ENCODE measurements around the gene KBTBD6.

KBTBD6 gene

GRCh38 chr13:41130356-41130755, 2.2 kb downstream of the KBTBD6 start:
- Histone ChIP-seq H3K4me1 (ENCODE audit: insufficient read depth, insufficient read length) (no peaks in the 10 kb centered on the region), H3K4me3 (ENCODE audit: insufficient read length, low read depth) (no peak overlapping the region), H3K27me3 (ENCODE audit: insufficient read depth, insufficient read length) (no peaks in the 10 kb centered on the region), H3K9ac (ENCODE audit: insufficient read length, low read depth) (no peak overlapping the region), H3K9me3 (ENCODE audit: insufficient read depth, low read length) (no peaks in the 10 kb centered on the region), H3K36me3 (ENCODE audit: insufficient read depth, insufficient read length, low read length) (peaks cover 21% of the 10 kb centered on the region)
- DNase-seq (ENCODE audit: low read depth, low spot score), result no peak
- TF ChIP-seq SUZ12 (IDR thresholded peaks at IDR 0.05; ENCODE audit: extremely low read depth, insufficient read depth, insufficient read length) (no peak), ZNF274 (IDR thresholded peaks at IDR 0.05; ENCODE audit: low read depth, low read length) (no peak), YY1 (IDR thresholded peaks at IDR 0.05; ENCODE audit: insufficient read depth, insufficient read length) (no peak)

DNA sequence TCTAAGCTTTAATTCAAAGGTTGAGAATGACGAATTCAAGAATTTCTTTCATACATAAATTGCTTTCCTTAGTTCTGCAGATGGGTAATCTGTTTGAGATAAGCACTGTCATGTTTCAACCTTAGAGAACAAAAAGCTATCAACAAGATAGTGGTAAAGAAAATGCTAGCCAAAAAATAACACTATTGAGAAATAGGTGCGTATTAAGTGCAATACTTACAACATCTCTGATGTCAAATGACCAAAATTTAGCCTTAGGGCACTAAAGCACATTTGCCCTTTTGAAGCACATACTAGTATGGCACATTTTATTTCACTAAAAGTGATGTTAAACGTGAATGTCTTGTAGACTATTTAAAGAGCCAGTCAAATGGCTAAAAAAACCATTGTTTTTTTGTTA, 4.9 kb downstream of the KBTBD6 start:
- no peaks in the 10 kb centered on the region for H3K27me3 ChIP-seq (ENCODE audit: insufficient read depth, insufficient read length)
- no peaks in the 10 kb centered on the region for H3K4me1 ChIP-seq (ENCODE audit: insufficient read depth, insufficient read length)
- H3K9me3 ChIP-seq (ENCODE audit: insufficient read depth, low read length), result no peaks in the 10 kb centered on the region
- TF ChIP-seq SUZ12 (IDR thresholded peaks at IDR 0.05; ENCODE audit: extremely low read depth, insufficient read depth, insufficient read length), result no peak
- TF ChIP-seq ZNF274 (IDR thresholded peaks at IDR 0.05; ENCODE audit: low read depth, low read length), result no peak
- no peak for TF ChIP-seq YY1 (IDR thresholded peaks at IDR 0.05; ENCODE audit: insufficient read depth, insufficient read length)
- DNase-seq (ENCODE audit: low read depth, low spot score), result no peak
- no peak overlapping the region for H3K9ac ChIP-seq (ENCODE audit: insufficient read length, low read depth)
- peaks cover 21% of the 10 kb centered on the region for H3K36me3 ChIP-seq (ENCODE audit: insufficient read depth, insufficient read length, low read length)
- H3K4me3 ChIP-seq (ENCODE audit: insufficient read length, low read depth), result no peak overlapping the region

- TF ChIP-seq YY1 (IDR thresholded peaks at IDR 0.05; ENCODE audit: insufficient read depth, insufficient read length) (no peak), ZNF274 (IDR thresholded peaks at IDR 0.05; ENCODE audit: low read depth, low read length) (no peak), SUZ12 (IDR thresholded peaks at IDR 0.05; ENCODE audit: extremely low read depth, insufficient read depth, insufficient read length) (no peak)
- Histone ChIP-seq H3K4me1 (ENCODE audit: insufficient read depth, insufficient read length) (no peaks in the 10 kb centered on the region), H3K4me3 (ENCODE audit: insufficient read length, low read depth) (no peak overlapping the region), H3K36me3 (ENCODE audit: insufficient read depth, insufficient read length, low read length) (peaks cover 3% of the 10 kb centered on the region), H3K9ac (ENCODE audit: insufficient read length, low read depth) (no peak overlapping the region), H3K27me3 (ENCODE audit: insufficient read depth, insufficient read length) (no peaks in the 10 kb centered on the region), H3K9me3 (ENCODE audit: insufficient read depth, low read length) (no peaks in the 10 kb centered on the region)
- no peak for DNase-seq (ENCODE audit: low read depth, low spot score)
These were observed 9.8 kb downstream of the KBTBD6 start for GRCh38 chr13:41122838-41123237.

- TF ChIP-seq SUZ12 (IDR thresholded peaks at IDR 0.05; ENCODE audit: extremely low read depth, insufficient read depth, insufficient read length) (no peak), YY1 (IDR thresholded peaks at IDR 0.05; ENCODE audit: insufficient read depth, insufficient read length) (no peak), ZNF274 (IDR thresholded peaks at IDR 0.05; ENCODE audit: low read depth, low read length) (no peak)
- H3K27me3 ChIP-seq (ENCODE audit: insufficient read depth, insufficient read length), result no peaks in the 10 kb centered on the region
These were observed 14.7 kb downstream of the KBTBD6 start for GRCh38 chr13:41117869-41118268.

GRCh38 chr13:41111454-41111853, 21.1 kb downstream of the KBTBD6 start:
- H3K36me3 ChIP-seq (ENCODE audit: insufficient read depth, insufficient read length, low read length), result no peaks in the 10 kb centered on the region
- TF ChIP-seq YY1 (IDR thresholded peaks at IDR 0.05; ENCODE audit: insufficient read depth, insufficient read length), result no peak
- no peaks in the 10 kb centered on the region; the same call in 1 of the 2 replicates for H3K9me3 ChIP-seq (ENCODE audit: insufficient read depth, low read length)
- no peak overlapping the region for H3K9ac ChIP-seq (ENCODE audit: insufficient read length, low read depth)
- DNase-seq (ENCODE audit: low read depth, low spot score), result no peak
- H3K27me3 ChIP-seq (ENCODE audit: insufficient read depth, insufficient read length), result no peaks in the 10 kb centered on the region
- H3K4me1 ChIP-seq (ENCODE audit: insufficient read depth, insufficient read length), result no peaks in the 10 kb centered on the region
- no peak overlapping the region for H3K4me3 ChIP-seq (ENCODE audit: insufficient read length, low read depth)

More at GRCh38 chr13:41117869-41118268, 14.7 kb downstream of the KBTBD6 start:
- Histone ChIP-seq H3K36me3 (ENCODE audit: insufficient read depth, insufficient read length, low read length) (no peaks in the 10 kb centered on the region), H3K9me3 (ENCODE audit: insufficient read depth, low read length) (no peaks in the 10 kb centered on the region), H3K4me1 (ENCODE audit: insufficient read depth, insufficient read length) (no peaks in the 10 kb centered on the region), H3K9ac (ENCODE audit: insufficient read length, low read depth) (no peak overlapping the region), H3K4me3 (ENCODE audit: insufficient read length, low read depth) (no peak overlapping the region)
- DNase-seq (ENCODE audit: low read depth, low spot score), result no peak

DNA sequence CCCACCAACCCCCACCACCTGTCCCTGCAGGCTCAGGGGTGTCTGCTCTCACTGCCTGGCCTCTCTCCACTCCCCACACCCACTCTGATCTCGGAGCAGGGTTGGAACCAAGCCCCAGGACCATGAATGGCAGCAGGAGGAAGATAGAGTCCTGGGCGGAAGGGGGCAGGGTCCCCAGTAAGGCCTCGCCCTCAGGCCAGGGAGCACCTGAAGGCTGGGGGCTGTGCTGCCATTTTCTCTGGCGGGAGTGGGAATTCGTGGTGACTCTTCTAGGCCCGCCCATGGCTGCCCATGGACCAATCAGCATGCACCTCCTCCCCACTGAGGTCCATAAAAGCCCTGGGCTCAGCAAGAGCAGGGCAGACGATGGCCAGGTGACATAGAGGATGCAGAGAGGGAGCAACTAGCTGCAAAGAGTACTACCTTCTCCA, 25.0 kb downstream of the KBTBD6 start:
- no peak for DNase-seq (ENCODE audit: low read depth, low spot score)
- Histone ChIP-seq H3K9me3 (ENCODE audit: insufficient read depth, low read length) (no peaks in the 10 kb centered on the region; the same call in 1 of the 2 replicates), H3K4me1 (ENCODE audit: insufficient read depth, insufficient read length) (no peaks in the 10 kb centered on the region), H3K4me3 (ENCODE audit: insufficient read length, low read depth) (no peak overlapping the region), H3K36me3 (ENCODE audit: insufficient read depth, insufficient read length, low read length) (no peaks in the 10 kb centered on the region), H3K9ac (ENCODE audit: insufficient read length, low read depth) (no peak overlapping the region), H3K27me3 (ENCODE audit: insufficient read depth, insufficient read length) (no peaks in the 10 kb centered on the region)
- TF ChIP-seq SUZ12 (IDR thresholded peaks at IDR 0.05; ENCODE audit: extremely low read depth, insufficient read depth, insufficient read length) (no peak), YY1 (IDR thresholded peaks at IDR 0.05; ENCODE audit: insufficient read depth, insufficient read length) (no peak), ZNF274 (IDR thresholded peaks at IDR 0.05; ENCODE audit: low read depth, low read length) (no peak)

- no peaks in the 10 kb centered on the region for H3K4me1 ChIP-seq (ENCODE audit: insufficient read depth, insufficient read length)
- H3K27me3 ChIP-seq (ENCODE audit: insufficient read depth, insufficient read length), result no peaks in the 10 kb centered on the region
- H3K36me3 ChIP-seq (ENCODE audit: insufficient read depth, insufficient read length, low read length), result no peaks in the 10 kb centered on the region
- no peak for DNase-seq (ENCODE audit: low read depth, low spot score)
- no peak overlapping the region for H3K9ac ChIP-seq (ENCODE audit: insufficient read length, low read depth)
- no peak overlapping the region for H3K4me3 ChIP-seq (ENCODE audit: insufficient read length, low read depth)
- H3K9me3 ChIP-seq (ENCODE audit: insufficient read depth, low read length), result no peaks in the 10 kb centered on the region; the same call in 1 of the 2 replicates
- TF ChIP-seq YY1 (IDR thresholded peaks at IDR 0.05; ENCODE audit: insufficient read depth, insufficient read length) (no peak), ZNF274 (IDR thresholded peaks at IDR 0.05; ENCODE audit: low read depth, low read length) (no peak), SUZ12 (IDR thresholded peaks at IDR 0.05; ENCODE audit: extremely low read depth, insufficient read depth, insufficient read length) (no peak)
These were observed 25.5 kb downstream of the KBTBD6 start for GRCh38 chr13:41107104-41107571.

All from NT2/D1 (cell line).